Keratinocyte (primary cell): ENCODE measurements around the gene UBR3.

Source experiments
- EZH2 ChIP-seq: IDR thresholded peaks from one replicate; pipeline ENCODE4 v1.6.1; 2012; ENCODE audit warnings: inconsistent platforms, mild to moderate bottlenecking, low read length, moderate library complexity
- TF ChIP-seq, protein P1 (sequence below), 3 experiments: IDR thresholded peaks in 1 of 3; conservative IDR thresholded peaks in 1 of 3; optimal IDR thresholded peaks in 1 of 3; 2 replicates in 2 of 3; 3 replicates in 1 of 3; pipeline versions ENCODE3 to v1.5.1; 2011; ENCODE audit warnings: low read length in 3 of 3, mild to moderate bottlenecking in 3 of 3, moderate library complexity in 2 of 3, control low read depth in 1 of 3, inconsistent platforms in 1 of 3; ENCODE audit not compliant: insufficient read depth in 2 of 3; ENCODE audit errors: extremely low read depth in 1 of 3

DNA sequence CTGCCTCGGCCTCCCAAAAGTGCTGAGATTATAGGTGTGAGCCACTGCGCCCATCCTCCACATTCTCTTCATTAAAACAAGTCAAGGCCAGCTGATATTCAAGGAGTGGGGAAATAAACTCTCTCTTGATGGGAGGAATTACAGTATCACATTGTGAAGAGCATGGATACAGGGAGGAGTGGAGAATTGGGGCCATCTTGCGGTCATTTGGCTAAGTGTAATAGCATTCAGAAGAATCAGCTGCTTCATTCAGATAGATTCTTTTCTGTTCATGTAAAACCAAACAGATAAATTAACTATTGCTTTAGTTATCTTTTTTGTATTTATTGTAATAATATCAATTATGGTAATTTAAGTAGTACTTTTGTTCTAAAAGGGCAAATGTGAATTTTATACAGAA lies 156.3 kb downstream of the UBR3 start:
- TF ChIP-seq, protein P1, sequence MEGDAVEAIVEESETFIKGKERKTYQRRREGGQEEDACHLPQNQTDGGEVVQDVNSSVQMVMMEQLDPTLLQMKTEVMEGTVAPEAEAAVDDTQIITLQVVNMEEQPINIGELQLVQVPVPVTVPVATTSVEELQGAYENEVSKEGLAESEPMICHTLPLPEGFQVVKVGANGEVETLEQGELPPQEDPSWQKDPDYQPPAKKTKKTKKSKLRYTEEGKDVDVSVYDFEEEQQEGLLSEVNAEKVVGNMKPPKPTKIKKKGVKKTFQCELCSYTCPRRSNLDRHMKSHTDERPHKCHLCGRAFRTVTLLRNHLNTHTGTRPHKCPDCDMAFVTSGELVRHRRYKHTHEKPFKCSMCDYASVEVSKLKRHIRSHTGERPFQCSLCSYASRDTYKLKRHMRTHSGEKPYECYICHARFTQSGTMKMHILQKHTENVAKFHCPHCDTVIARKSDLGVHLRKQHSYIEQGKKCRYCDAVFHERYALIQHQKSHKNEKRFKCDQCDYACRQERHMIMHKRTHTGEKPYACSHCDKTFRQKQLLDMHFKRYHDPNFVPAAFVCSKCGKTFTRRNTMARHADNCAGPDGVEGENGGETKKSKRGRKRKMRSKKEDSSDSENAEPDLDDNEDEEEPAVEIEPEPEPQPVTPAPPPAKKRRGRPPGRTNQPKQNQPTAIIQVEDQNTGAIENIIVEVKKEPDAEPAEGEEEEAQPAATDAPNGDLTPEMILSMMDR (optimal IDR thresholded peaks at IDR 0.05 in 1 of 3, IDR thresholded peaks at IDR 0.05 in 1 of 3, conservative IDR thresholded peaks at IDR 0.05 in 1 of 3; ENCODE audit: extremely low read depth in 1 of 3, insufficient read depth in 2 of 3, low read length in 3 of 3), result no peak
- TF ChIP-seq EZH2, result no peak
